ENCODE data around the gene CCDC88C.
A peak's percentile ranks its signal among the peaks of the same experiment; 100 is the strongest.

Gene CCDC88C

GRCh38 chr14:91413547-91414474, 3.8 kb downstream of the CCDC88C start:
- H3F3A ChIP-seq (ENCODE audit: insufficient read depth, low read length), result no peaks in the 10 kb centered on the region
- no peaks in the 10 kb centered on the region for H3K27me3 ChIP-seq (ENCODE audit: insufficient read depth, low read length)
- peaks cover 76% of the 10 kb centered on the region for H3K79me2 ChIP-seq (ENCODE audit: insufficient read depth, low read length)
- H4K20me1 ChIP-seq (ENCODE audit: insufficient read depth, low read length), result no peaks in the 10 kb centered on the region
- peak overlapping the region; percentile 97 for H3K27ac ChIP-seq (ENCODE audit: low read depth, low read length, poor library complexity, severe bottlenecking)
- no peaks in the 10 kb centered on the region for H3K9me3 ChIP-seq (ENCODE audit: low read length)
- no peaks in the 10 kb centered on the region for H3K9me2 ChIP-seq (ENCODE audit: low read depth, low read length)
- H3K4me1 ChIP-seq (ENCODE audit: insufficient read depth, low read length, severe bottlenecking), result peaks cover 80% of the 10 kb centered on the region
- peak overlapping the region; percentile 83 for H3K4me3 ChIP-seq (ENCODE audit: low read depth, low read length, poor library complexity, severe bottlenecking)
- no peak overlapping the region for H2AFZ ChIP-seq (ENCODE audit: low read length)
- peak overlapping the region; percentile 98 for H3K4me2 ChIP-seq (ENCODE audit: low read length)
- peak overlapping the region; percentile 90 for H3K9ac ChIP-seq (ENCODE audit: low read length)
- TF ChIP-seq, protein P1, sequence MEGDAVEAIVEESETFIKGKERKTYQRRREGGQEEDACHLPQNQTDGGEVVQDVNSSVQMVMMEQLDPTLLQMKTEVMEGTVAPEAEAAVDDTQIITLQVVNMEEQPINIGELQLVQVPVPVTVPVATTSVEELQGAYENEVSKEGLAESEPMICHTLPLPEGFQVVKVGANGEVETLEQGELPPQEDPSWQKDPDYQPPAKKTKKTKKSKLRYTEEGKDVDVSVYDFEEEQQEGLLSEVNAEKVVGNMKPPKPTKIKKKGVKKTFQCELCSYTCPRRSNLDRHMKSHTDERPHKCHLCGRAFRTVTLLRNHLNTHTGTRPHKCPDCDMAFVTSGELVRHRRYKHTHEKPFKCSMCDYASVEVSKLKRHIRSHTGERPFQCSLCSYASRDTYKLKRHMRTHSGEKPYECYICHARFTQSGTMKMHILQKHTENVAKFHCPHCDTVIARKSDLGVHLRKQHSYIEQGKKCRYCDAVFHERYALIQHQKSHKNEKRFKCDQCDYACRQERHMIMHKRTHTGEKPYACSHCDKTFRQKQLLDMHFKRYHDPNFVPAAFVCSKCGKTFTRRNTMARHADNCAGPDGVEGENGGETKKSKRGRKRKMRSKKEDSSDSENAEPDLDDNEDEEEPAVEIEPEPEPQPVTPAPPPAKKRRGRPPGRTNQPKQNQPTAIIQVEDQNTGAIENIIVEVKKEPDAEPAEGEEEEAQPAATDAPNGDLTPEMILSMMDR (IDR thresholded peaks at IDR 0.05; ENCODE audit: low read length), result no peak
- no peak for TF ChIP-seq EZH2 (IDR thresholded peaks at IDR 0.05; ENCODE audit: borderline replicate concordance, low read length)
- H3K36me3 ChIP-seq (ENCODE audit: insufficient read depth, low read length), result peaks cover 62% of the 10 kb centered on the region

- Histone ChIP-seq H3K27ac (ENCODE audit: low read depth, low read length, poor library complexity, severe bottlenecking) (peak overlapping the region; percentile 97), H3K9me3 (ENCODE audit: low read length) (no peaks in the 10 kb centered on the region), H3K9ac (ENCODE audit: low read length) (peak overlapping the region; percentile 90; the same call in 1 of the 2 replicates), H3F3A (ENCODE audit: insufficient read depth, low read length) (no peaks in the 10 kb centered on the region), H3K36me3 (ENCODE audit: insufficient read depth, low read length) (peaks cover 70% of the 10 kb centered on the region), H2AFZ (ENCODE audit: low read length) (no peak overlapping the region), H3K4me2 (ENCODE audit: low read length) (peak overlapping the region; percentile 98), H3K4me3 (ENCODE audit: low read depth, low read length, poor library complexity, severe bottlenecking) (peak overlapping the region; percentile 83), H3K79me2 (ENCODE audit: insufficient read depth, low read length) (peaks cover 84% of the 10 kb centered on the region), H3K9me2 (ENCODE audit: low read depth, low read length) (no peaks in the 10 kb centered on the region), H3K27me3 (ENCODE audit: insufficient read depth, low read length) (no peaks in the 10 kb centered on the region), H4K20me1 (ENCODE audit: insufficient read depth, low read length) (no peaks in the 10 kb centered on the region), H3K4me1 (ENCODE audit: insufficient read depth, low read length, severe bottlenecking) (peaks cover 79% of the 10 kb centered on the region)
- no peak for TF ChIP-seq EZH2 (IDR thresholded peaks at IDR 0.05; ENCODE audit: borderline replicate concordance, low read length)
- TF ChIP-seq, protein P1 (IDR thresholded peaks at IDR 0.05; ENCODE audit: low read length), result no peak
Observed at GRCh38 chr14:91412939-91413338, 4.7 kb downstream of the CCDC88C start.

DNA sequence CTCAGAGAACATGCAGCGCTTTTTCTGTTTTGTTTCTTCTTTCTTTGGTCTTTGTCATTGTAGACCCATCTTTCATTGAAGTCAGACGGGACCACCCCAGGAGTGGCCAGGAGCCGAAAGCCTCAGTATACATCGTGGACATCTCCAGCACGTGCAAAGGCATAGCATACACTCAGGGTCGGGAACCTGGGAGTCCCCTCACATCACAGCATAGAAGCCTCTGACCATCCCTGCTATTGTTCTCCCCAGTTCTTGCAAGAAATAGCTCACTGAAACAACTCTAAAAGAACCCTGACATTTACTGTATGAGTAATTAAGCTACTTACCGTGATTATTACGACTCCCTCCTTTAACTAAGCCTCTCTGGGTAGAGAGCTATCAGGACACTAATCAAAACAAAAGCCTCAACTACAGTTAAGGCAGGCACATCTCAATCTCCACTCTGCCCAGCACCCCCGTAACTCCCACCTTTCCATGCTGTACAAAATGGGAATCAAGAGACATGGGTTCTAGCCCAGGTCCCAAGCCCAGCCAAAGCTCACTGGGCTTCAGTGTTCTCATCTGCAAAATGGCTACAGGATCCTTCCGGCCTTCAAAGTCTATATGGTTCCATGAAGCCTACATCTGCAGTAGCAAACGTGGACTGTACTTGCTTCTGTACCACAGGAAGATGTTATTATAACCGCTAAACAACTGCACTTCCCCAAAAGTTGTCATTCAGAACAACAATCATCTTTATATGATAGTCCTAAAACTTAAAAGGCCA, 6.7 kb downstream of the CCDC88C start:
- TF ChIP-seq, protein P1 (IDR thresholded peaks at IDR 0.05; ENCODE audit: low read length), result no peak
- no peak for TF ChIP-seq EZH2 (IDR thresholded peaks at IDR 0.05; ENCODE audit: borderline replicate concordance, low read length)

More for the DNA sequence above, 6.7 kb downstream of the CCDC88C start:
- Histone ChIP-seq H3K9me3 (ENCODE audit: low read length) (no peaks in the 10 kb centered on the region), H3K4me3 (ENCODE audit: low read depth, low read length, poor library complexity, severe bottlenecking) (peak overlapping the region; percentile 35), H3K9me2 (ENCODE audit: low read depth, low read length) (no peaks in the 10 kb centered on the region), H3K27ac (ENCODE audit: low read depth, low read length, poor library complexity, severe bottlenecking) (peak overlapping the region; percentile 71), H2AFZ (ENCODE audit: low read length) (no peak overlapping the region), H3K27me3 (ENCODE audit: insufficient read depth, low read length) (no peaks in the 10 kb centered on the region), H3K79me2 (ENCODE audit: insufficient read depth, low read length) (peaks cover 99% of the 10 kb centered on the region), H3K4me1 (ENCODE audit: insufficient read depth, low read length, severe bottlenecking) (peaks cover 97% of the 10 kb centered on the region), H3K36me3 (ENCODE audit: insufficient read depth, low read length) (peaks cover 81% of the 10 kb centered on the region), H3K9ac (ENCODE audit: low read length) (peak overlapping the region; percentile 39; the same call in 1 of the 2 replicates), H3F3A (ENCODE audit: insufficient read depth, low read length) (no peaks in the 10 kb centered on the region), H3K4me2 (ENCODE audit: low read length) (peak overlapping the region; percentile 62), H4K20me1 (ENCODE audit: insufficient read depth, low read length) (no peaks in the 10 kb centered on the region)
